HepG2 (cell line): ENCODE results near the gene CNPY4. TPM values are rescaled to one million over a fixed set of nuclear protein-coding genes. Genes with fewer than 3 reads are reported as not detected.

Experiments
- ATAC-seq: fragments of 200-7000 bp; cut with Tn5 transposase; 3 replicates; pipeline ENCODE4 v1.9.1; 2020; ENCODE audit warnings: mild to moderate bottlenecking, moderate library complexity
- BruUV-seq: library from RNA; stranded (reverse); fragments of 400-500 nt; replicated peaks from 2 replicates; lab custom pipeline; 2021; lab: Mats Ljungman, UMichigan
- CTCF ChIA-PET: fragments of 300-600 bp; formaldehyde crosslinking; extraction: SDS; loops from one replicate; lab custom pipeline; 2021; ENCODE audit warnings: low total read pairs, inconsistent platforms, low intra/inter-chr PET ratio; lab: Yijun Ruan, JAX
- POLR2A ChIA-PET: fragments of 350-600 bp; sonication (Branson Sonifier 250); formaldehyde crosslinking; loops from one replicate; lab custom pipeline; 2020; ENCODE audit warnings: antibody characterized with exemption, inconsistent platforms; lab: Yijun Ruan, JAX
- DNase-seq: peaks from one replicate; pipeline ENCODE4 v3.0.0-alpha.2; 2015; ENCODE audit warnings: low spot score
- FAIRE-seq: peaks from 3 replicates; lab custom pipeline; 2011; peaks lifted over from hg19 to GRCh38; lab: Jason Lieb, UNC
- H2AFZ ChIP-seq: one replicate; pipeline ENCODE4 v1.6.1; 2011; ENCODE audit warnings: low read length, inconsistent platforms
- H3K27ac ChIP-seq: fragments of 300-600 bp; 3 replicates; pipeline ENCODE4 v1.8.0; 2011; ENCODE audit warnings: mixed run types, mild to moderate bottlenecking, mixed read lengths, low read length, inconsistent platforms; ENCODE audit not compliant: insufficient read depth; ENCODE audit errors: extremely low read length
- H3K27me3 ChIP-seq, 2 experiments: fragments of 200-600 bp in 1 of 2; 2 replicates in 1 of 2; 3 replicates in 1 of 2; pipeline versions ENCODE4 v1.6.0 to v1.8.0; 2011; ENCODE audit warnings: low read length in 2 of 2, mild to moderate bottlenecking in 2 of 2, moderate library complexity in 2 of 2, inconsistent platforms in 1 of 2; ENCODE audit not compliant: insufficient read depth in 2 of 2, control insufficient read depth in 1 of 2
- H3K36me3 ChIP-seq, 2 experiments: fragments of 200-600 bp in 1 of 2; replicated peaks in 1 of 2; 2 replicates in 1 of 2; 3 replicates in 1 of 2; pipeline versions ENCODE4 v1.5.1 to v1.8.0; 2011; ENCODE audit warnings: low read length in 2 of 2, inconsistent platforms in 1 of 2; ENCODE audit not compliant: insufficient read depth in 2 of 2, control insufficient read depth in 1 of 2
- H3K4me1 ChIP-seq: 2 replicates; pipeline ENCODE4 v1.5.1; 2012; ENCODE audit warnings: low read length, inconsistent platforms; ENCODE audit not compliant: insufficient read depth
- H3K4me2 ChIP-seq: 2 replicates; pipeline ENCODE4 v1.6.0; 2011; ENCODE audit warnings: low read depth, low read length, inconsistent platforms
- H3K4me3 ChIP-seq, 3 experiments: fragments of 200-600 bp in 1 of 3; sonication (generic), shearing (Covaris generic) in 1 of 3; replicated peaks in 1 of 3; 2 replicates each; pipeline ENCODE4 v1.5.1; 2011 to 2016; ENCODE audit warnings: low read length in 3 of 3, inconsistent platforms in 2 of 3, low read depth in 2 of 3, mild to moderate bottlenecking in 2 of 3, control low read depth in 1 of 3, mixed read lengths in 1 of 3; ENCODE audit not compliant: insufficient read depth in 1 of 3
- H3K79me2 ChIP-seq: one replicate; pipeline ENCODE4 v1.6.1; 2011; ENCODE audit warnings: low read length, inconsistent platforms; ENCODE audit not compliant: insufficient read depth
- H3K9ac ChIP-seq: 2 replicates; pipeline ENCODE4 v1.6.0; 2011; ENCODE audit warnings: mild to moderate bottlenecking, low read depth, low read length, inconsistent platforms; ENCODE audit not compliant: insufficient read depth
- H3K9me3 ChIP-seq: 2 replicates; pipeline ENCODE4 v1.5.1; 2012; ENCODE audit warnings: mild to moderate bottlenecking, low read length
- H4K20me1 ChIP-seq: 2 replicates; pipeline ENCODE4 v1.6.0; 2011; ENCODE audit warnings: inconsistent platforms, mild to moderate bottlenecking, low read length, moderate library complexity; ENCODE audit not compliant: insufficient read depth
- CCAR2 ChIP-seq: fragments of 200-400 bp; formaldehyde crosslinking; optimal IDR thresholded peaks from 2 replicates; pipeline ENCODE3; 2018; ENCODE audit warnings: low read depth, mild to moderate bottlenecking, low read length, moderate library complexity
- GFI1 ChIP-seq: sonication (generic); formaldehyde crosslinking; IDR thresholded peaks from 2 replicates; pipeline ENCODE4 v1.5.0; 2020; ENCODE audit warnings: missing genetic modification reagents, mild to moderate bottlenecking, borderline replicate concordance
- HOMEZ ChIP-seq: IDR thresholded peaks from 2 replicates; pipeline ENCODE4 v1.6.1; 2016; ENCODE audit warnings: low read depth
- IRF2 ChIP-seq: IDR thresholded peaks from 2 replicates; pipeline ENCODE4 v1.6.1; 2018; ENCODE audit warnings: missing genetic modification reagents, missing compliant biosample characterization
- KLF16 ChIP-seq, 2 experiments: sonication (generic) in 1 of 2; formaldehyde crosslinking in 1 of 2; IDR thresholded peaks; 2 replicates each; pipeline versions ENCODE4 v1.6.1 to v1.8.0; 2016 to 2023; ENCODE audit warnings: missing genetic modification reagents in 2 of 2, missing compliant biosample characterization in 1 of 2
- NR0B2 ChIP-seq: sonication (generic); formaldehyde crosslinking; IDR thresholded peaks from 2 replicates; pipeline ENCODE4 v1.4.0; 2020; ENCODE audit warnings: mild to moderate bottlenecking, missing genetic modification reagents
- SALL1 ChIP-seq: sonication (generic); formaldehyde crosslinking; IDR thresholded peaks from 2 replicates; pipeline ENCODE4 v1.8.0; 2022; ENCODE audit warnings: mild to moderate bottlenecking, missing genetic modification reagents
- SP1 ChIP-seq, 2 experiments: fragments of 450-650 bp in 1 of 2; sonication (generic) in 1 of 2; formaldehyde crosslinking in 1 of 2; IDR thresholded peaks; 2 replicates each; pipeline versions ENCODE4 v1.4.0 to v1.6.1; 2016 to 2020; ENCODE audit warnings: missing genetic modification reagents in 1 of 2
- TFDP1 ChIP-seq: IDR thresholded peaks from 2 replicates; pipeline ENCODE4 v1.6.1; 2016; ENCODE audit warnings: missing compliant biosample characterization, missing genetic modification reagents, borderline replicate concordance
- XBP1 ChIP-seq: sonication (generic); formaldehyde crosslinking; IDR thresholded peaks from 2 replicates; pipeline ENCODE4 v1.5.0; 2020; ENCODE audit warnings: missing genetic modification reagents
- ZFP91 ChIP-seq: sonication (generic); formaldehyde crosslinking; IDR thresholded peaks from 2 replicates; pipeline ENCODE4 v1.9.0; 2022; ENCODE audit warnings: missing genetic modification reagents, mild to moderate bottlenecking, borderline replicate concordance
- ZNF101 ChIP-seq: sonication (generic); formaldehyde crosslinking; IDR thresholded peaks from 2 replicates; pipeline ENCODE4 v1.4.0; 2020; ENCODE audit warnings: mild to moderate bottlenecking, low read depth, missing genetic modification reagents, borderline replicate concordance
- ZNF160 ChIP-seq: sonication (generic); formaldehyde crosslinking; IDR thresholded peaks from 2 replicates; pipeline ENCODE4 v1.8.0; 2022; ENCODE audit warnings: mild to moderate bottlenecking, inconsistent platforms, missing genetic modification reagents
- ZNF335 ChIP-seq: sonication (generic); formaldehyde crosslinking; IDR thresholded peaks from 2 replicates; pipeline ENCODE4 v1.4.0; 2020; ENCODE audit warnings: missing genetic modification reagents
- ZNF768 ChIP-seq: sonication (generic); formaldehyde crosslinking; IDR thresholded peaks from 2 replicates; pipeline ENCODE4 v1.4.0; 2020; ENCODE audit warnings: missing genetic modification reagents
- WGBS: methylation state at CpG from one replicate; pipeline ENCODE4 v1.1.6; 2017; ENCODE audit warnings: low lambda C conversion rate; 5-methylcytosine and 5-hydroxymethylcytosine counted together
- in situ Hi-C: cut with HindIII; loops from 2 replicates; pipeline ENCODE4 v1.10.0; 2017; ENCODE audit warnings: low pct_unique_long_range_greater_than_20kb; ENCODE audit not compliant: extremely low pct_ligation_motif_present
- intact Hi-C: fragments of 100-400 bp; cut with micrococcal nuclease; formaldehyde crosslinking; loops from one replicate; pipeline ENCODE4 v1.10.0; 2022; ENCODE audit not compliant: unreplicated experiment
- polyA plus RNA-seq, 8 experiments: library from polyadenylated mRNA; depleted of rRNA in 3 of 8; stranded (reverse) in 7 of 8; unstranded in 1 of 8; fragments of >200 nt; fragmentation: Illumina TruSeq in 4 of 8; extraction: Trizol in 4 of 8; gene quantifications; 2 replicates each; pipeline versions ENCODE4 v1.2.1 to v1.2.3, GENCODE V29; 2011 to 2016; ENCODE audit warnings: low read depth in 4 of 8, missing spikeins in 1 of 8, mixed read lengths in 1 of 8; ENCODE audit not compliant: insufficient read depth in 1 of 8
- total RNA-seq, 5 experiments: library from RNA; depleted of rRNA; stranded (reverse); fragments of >200 nt; fragmentation: Illumina TruSeq; extraction: Trizol; gene quantifications; 2 replicates each; pipeline ENCODE4 v1.2.3, GENCODE V29; 2016; ENCODE audit warnings: low read depth in 1 of 5
- TF ChIP-seq, protein P1 (sequence below): sonication (generic); formaldehyde crosslinking; IDR thresholded peaks from 2 replicates; pipeline ENCODE4 v1.8.1; 2022; ENCODE audit warnings: low read depth, mild to moderate bottlenecking, missing genetic modification reagents

The CNPY4 gene
- total and polyA plus RNA-seq, 2 of the 13 experiments (the other 11 are each of a cell fraction or from before 2014, with no cell fraction given), result 6.2 to 12.7 TPM

- H3K27me3 ChIP-seq, result no peaks in the 10 kb centered on the region
- H4K20me1 ChIP-seq, result no peaks in the 10 kb centered on the region
- H3K36me3 ChIP-seq, result no peaks in the 10 kb centered on the region
- peak; percentile 83 for ATAC-seq
- peaks cover 31% of the 10 kb centered on the region for H3K4me1 ChIP-seq
- peak overlapping the region; percentile 27; the same call in 1 of the 2 replicates for H3K9ac ChIP-seq
- 6% methylated on average over 3 of the region's 3 CpGs for WGBS
- in situ Hi-C loops (loop anchor here (5.0 kb wide), 1 partner anchor 80 kb away; no protein-coding TSS in a partner anchor), intact Hi-C loops (loop anchor here (2.0 kb wide), 1 partner anchor 84 kb away; no protein-coding TSS in a partner anchor)
- H3K79me2 ChIP-seq, result no peaks in the 10 kb centered on the region
- no TSS peak for BruUV-seq
- FAIRE-seq, result peak; percentile 95
- ChIA-PET POLR2A (interaction anchor here (1.0 to 1.7 kb wide), 3 partner anchors 16 to 84 kb away, joined by 3 to 6 read pairs (median 4); partner anchors contain the start of genes AP4M1 and LAMTOR4), CTCF (interaction anchor here (0.9 to 1.9 kb wide), 4 partner anchors 10 to 213 kb away, joined by 3 to 17 read pairs (median 4); no protein-coding TSS in a partner anchor)
- peak; percentile 57 for DNase-seq
- peak overlapping the region; percentile 57 for H3K4me2 ChIP-seq
- H3K9me3 ChIP-seq, result no peaks in the 10 kb centered on the region
- H2AFZ ChIP-seq, result peak overlapping the region; percentile 56
- no peak overlapping the region for H3K27ac ChIP-seq
- H3K4me3 ChIP-seq, result no peak overlapping the region
- TF ChIP-seq KLF16 (CRISPR knock-in tag; IDR thresholded peaks at IDR 0.05) (peak in 1 of 2 experiments; percentile 49; a peak in 1 of 4 replicates), IRF2 (0 out of 2 replicates have a peak, but pooled peaks have one; percentile 34), CCAR2 (no peak), SP1 (IDR thresholded peaks at IDR 0.05) (no peak), SP1 (CRISPR knock-in tag; IDR thresholded peaks at IDR 0.05) (no peak), ZNF335 (CRISPR knock-in tag) (no peak), ZNF768 (CRISPR knock-in tag) (no peak), SALL1 (CRISPR knock-in tag) (peak; percentile 20; the same call in 1 of the 2 replicates), ZFP91 (CRISPR knock-in tag) (no peak), TFDP1 (CRISPR knock-in tag) (no peak), ZNF160 (CRISPR knock-in tag) (no peak), GFI1 (CRISPR knock-in tag) (no peak), HOMEZ (no peak), XBP1 (CRISPR knock-in tag) (no peak), ZNF101 (CRISPR knock-in tag) (no peak), NR0B2 (CRISPR knock-in tag) (no peak)
- TF ChIP-seq, protein P1, sequence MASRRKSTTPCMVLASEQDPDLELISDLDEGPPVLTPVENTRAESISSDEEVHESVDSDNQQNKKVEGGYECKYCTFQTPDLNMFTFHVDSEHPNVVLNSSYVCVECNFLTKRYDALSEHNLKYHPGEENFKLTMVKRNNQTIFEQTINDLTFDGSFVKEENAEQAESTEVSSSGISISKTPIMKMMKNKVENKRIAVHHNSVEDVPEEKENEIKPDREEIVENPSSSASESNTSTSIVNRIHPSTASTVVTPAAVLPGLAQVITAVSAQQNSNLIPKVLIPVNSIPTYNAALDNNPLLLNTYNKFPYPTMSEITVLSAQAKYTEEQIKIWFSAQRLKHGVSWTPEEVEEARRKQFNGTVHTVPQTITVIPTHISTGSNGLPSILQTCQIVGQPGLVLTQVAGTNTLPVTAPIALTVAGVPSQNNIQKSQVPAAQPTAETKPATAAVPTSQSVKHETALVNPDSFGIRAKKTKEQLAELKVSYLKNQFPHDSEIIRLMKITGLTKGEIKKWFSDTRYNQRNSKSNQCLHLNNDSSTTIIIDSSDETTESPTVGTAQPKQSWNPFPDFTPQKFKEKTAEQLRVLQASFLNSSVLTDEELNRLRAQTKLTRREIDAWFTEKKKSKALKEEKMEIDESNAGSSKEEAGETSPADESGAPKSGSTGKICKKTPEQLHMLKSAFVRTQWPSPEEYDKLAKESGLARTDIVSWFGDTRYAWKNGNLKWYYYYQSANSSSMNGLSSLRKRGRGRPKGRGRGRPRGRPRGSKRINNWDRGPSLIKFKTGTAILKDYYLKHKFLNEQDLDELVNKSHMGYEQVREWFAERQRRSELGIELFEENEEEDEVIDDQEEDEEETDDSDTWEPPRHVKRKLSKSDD, result no peak
Observed at GRCh38 chr7:100132697-100133151, 13.3 kb downstream of the CNPY4 start.
